GM03348 (cell line): Measurements from ENCODE around the gene DOCK8.
"Not testable (repeated sequence)": the region's sequence is repeated elsewhere in the genome, so short reads cannot be mapped to it uniquely, and the experiment has no call there.

Experiments
- DNase-seq: peaks from one replicate; pipeline ENCODE4 v3.0.0; 2012; ENCODE audit warnings: low spot score

The DOCK8 gene

DNA sequence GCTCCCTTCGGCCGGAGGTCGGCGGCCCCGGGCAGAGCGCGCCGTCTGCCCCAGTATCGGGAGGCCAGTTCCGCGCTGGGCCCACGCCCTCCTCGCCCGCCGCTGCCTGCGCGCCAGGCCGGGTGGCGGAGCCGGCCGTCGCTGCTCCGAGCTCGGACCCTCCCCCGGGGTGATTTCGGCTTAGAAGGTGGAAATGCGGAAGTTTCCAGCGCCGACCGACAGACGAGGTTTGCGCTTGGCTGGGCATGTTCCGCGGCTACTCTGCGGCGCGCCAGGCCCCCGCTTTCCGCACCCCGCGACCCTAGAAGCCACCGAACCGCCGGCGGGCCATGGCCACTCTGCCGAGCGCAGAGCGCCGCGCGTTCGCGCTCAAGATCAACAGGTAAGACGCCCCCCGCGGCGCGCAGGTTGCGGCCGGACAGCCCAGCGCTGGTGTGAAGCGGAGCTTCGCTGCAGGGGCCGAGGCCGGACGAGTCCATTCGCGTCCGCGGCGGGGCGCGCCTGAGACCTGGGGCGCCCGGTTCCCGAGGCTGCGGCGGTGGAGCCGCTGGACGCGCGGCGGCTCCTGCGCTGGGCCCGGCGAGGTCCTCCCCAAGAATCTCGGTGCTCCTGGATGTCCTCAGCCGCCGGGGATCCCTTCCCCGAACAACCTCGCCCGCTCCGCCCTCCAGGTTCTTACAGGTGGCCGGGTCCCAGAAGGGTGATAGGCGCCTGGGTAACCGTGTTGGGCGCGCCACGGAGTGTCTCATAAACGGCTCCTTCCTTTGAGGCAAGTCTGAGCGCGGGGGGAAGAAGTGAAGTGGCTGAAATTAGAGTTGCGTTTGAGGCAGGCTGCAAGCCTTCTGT is at the start of gene DOCK8:
Gene DOCK8, plus strand, starts transcription at position 218 of the 846 bp plus-strand sequence. Its CDS starts 112 bp downstream, at position 330.
- peak; percentile 32 for DNase-seq

DNA sequence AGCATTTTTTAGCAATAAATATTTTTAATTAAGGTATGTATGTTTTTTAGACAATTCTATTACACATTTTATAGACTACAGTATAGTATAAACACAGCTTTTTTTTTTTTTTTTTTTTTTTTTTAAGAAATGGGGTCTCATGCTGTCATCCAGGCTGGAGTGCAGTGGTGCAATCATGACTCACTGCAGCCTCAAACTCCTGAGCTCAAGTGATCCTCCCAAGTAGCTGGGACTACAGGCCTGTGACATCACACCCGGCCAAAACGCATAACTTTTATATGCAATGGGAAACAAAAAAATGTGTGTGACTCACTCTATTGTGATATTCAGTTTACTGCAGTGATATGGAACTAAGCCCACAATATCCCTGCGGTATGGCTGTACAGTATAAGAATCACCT is 44.9 kb upstream of the DOCK8 start:
- not testable (repeated sequence) for DNase-seq

DNA sequence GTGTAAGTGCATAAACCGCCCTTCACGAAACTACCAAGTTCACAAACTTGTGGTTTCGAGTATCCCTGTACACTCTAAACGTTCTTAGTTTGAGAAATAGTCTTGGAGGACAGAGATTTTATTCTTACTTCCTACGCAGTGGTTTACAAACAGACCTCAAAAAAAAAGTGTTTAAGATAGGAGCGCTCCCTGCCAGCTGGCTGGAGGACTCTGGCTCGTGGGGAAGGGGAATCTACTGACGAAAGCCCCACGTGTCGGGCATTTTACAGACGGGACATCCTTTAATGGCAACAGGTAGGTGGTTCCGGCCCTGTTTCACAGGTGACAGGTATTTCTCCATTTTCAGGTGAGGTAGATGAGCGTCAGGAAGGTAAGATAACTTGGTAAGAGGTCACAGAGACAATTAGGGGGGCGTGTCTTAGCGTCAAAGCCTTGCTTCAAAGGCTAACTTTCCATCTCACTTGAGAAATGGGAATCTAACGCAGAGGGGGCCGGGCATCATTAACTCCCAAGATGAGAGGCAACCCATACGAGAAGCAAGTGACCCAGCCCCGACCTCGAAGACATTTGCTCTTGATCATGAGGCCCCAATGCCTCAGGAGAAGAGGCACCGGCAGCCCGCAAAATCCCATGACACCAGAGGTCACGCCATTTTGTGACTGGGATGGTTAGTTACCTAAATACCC is 36.4 kb upstream of the DOCK8 start:
- not testable (repeated sequence) for DNase-seq

DNA sequence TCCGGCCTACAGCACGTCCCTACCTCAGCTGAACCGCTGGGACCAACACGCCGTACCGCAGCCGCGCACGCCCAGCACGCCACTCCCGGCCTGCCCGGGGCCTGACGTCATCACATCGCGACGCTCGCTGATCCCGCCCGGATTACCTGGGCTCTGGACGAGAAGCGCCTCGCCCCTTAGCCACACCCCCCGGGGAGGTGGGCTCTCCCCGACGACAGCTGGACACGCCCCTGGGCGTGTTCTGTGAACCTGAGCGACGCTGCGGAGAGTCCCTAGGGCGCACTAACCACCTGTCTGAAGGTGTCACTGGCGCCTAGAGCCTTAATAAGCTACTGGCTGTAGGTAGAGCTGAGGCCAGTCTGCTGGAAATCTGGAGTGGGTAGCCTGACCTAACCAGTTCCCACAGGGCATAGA is 35.7 kb upstream of the DOCK8 start, which contains the start of gene ZNG1A:
Gene ZNG1A, minus strand, starts transcription at position 87 of the 414 bp plus-strand sequence. CDS start 87 bp downstream, outside the sequence.
- DNase-seq: not testable (repeated sequence)

DNA sequence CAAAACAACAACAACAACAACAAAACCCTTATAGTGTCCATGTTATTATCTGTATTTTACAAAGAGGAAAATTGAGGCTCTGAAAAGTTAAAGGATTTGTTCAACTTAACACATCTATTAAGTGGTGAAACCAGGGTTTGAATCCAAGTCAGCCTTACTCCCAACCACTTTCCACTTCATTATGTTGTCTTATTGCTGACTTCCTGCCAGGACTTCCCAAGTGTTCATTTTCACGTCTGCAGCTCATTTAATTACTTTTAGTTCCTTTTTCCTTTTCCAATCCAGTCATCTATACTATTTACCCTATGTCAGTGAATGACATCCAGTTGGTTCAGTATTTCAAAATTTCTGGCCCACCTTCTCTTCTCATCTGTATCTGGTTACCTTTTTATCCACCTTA is 15.1 kb upstream of the DOCK8 start:
- not testable (repeated sequence) for DNase-seq

DNA sequence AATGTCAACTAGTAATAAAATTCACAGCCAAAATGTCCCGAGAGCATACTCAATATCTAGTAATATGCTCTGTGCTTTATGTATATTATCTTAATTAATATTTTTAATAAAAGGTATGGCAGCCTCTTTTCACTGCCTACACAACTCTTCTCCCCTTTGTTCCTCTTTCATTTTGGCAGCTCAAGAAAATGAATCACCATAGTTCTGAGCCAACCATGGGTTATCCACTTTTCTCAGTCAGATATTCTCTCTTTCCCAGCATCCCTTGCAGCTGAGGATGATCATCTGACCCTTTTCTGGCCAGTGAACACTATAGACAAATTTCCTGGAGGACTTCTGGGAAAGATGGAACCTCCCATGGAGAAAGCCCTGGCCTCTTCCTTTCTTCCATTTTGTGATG is 8.2 kb upstream of the DOCK8 start:
- no peak for DNase-seq

DNA sequence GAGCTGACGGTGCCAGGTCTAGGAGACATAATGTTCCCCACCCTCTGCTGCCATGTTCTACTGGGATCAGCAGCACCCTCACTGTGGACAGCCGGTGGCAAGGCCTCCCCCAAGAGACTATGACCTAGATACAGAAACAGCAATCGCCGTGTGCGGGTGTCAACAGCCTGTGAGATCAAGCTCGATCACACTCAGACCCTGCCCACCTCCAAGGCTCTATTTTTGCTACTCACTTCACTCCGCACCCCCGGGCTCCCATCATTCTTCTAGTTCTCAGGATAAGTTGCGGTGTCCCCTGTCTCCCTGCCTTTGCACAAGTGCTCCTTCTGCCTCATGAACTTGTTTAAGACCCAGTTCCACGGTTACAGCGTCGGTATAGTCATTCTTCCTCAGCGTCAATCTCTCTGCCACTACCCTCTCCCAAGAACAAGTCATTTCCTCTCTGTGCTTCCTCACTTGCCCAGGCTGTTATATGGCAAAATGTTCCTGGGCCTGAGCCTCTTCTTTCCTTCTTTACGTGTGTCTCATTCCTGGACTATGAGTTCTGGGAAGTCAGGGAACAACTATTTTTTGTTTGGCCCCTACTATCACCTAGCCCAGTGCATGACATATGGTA is 5.4 kb upstream of the DOCK8 start:
- DNase-seq: no peak

DNA sequence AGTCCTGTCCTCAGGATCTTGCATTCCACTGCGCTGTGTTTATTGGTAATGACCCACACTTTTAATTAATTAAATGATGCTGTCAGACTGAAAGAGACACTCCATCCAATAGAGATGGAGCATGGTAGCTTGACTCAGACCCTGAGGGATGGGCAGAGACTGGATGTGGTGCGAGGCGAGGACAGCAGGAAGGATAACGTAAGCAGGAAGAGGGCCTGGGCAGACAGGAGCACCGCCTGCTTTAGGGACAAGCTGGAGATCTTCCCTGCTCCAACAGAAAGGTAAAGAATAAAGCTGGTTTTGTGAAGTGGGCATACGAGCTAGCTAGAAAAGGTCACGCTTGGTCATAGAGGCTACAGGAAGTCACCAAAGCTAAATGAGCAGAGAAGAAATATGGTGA is 3.6 kb upstream of the DOCK8 start:
- no peak for DNase-seq

DNA sequence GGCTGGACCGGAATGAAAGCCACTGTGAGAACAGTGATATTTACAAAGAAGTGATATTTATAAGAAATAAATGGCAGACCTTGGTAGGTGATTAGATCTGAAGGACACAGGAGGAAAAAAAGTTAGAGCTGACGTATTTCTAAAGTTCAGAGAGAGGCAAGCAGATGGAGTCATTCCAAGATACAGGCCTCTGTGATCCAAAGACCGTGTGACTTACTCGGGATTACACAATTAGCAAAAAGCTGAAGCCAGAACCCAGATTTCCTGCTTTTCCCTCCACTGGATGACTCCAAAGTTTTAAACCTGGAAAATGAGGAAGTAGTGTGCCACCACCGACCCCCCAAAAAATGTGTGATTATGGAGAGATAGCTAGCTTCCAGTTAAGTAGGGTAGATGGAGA is 3.1 kb upstream of the DOCK8 start:
- no peak for DNase-seq

DNA sequence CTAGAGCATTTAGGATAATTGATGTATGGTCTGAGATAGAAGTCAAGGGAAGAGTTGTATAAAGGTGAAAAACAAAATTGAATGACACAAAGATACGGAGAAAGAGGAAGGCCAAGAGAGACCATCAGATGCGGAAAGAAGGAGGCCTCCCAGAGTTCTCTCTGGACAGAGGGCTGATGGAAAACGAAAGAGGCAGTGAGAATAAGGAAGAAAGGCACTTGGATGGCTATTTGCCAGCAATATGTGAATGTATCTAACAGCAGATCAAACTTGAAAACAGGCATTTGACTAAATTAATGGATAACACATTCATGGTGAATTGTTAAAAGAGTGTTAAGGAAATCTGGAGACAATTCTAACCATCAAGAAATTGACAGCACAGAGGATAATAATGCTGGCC is 2.4 kb upstream of the DOCK8 start:
- DNase-seq: no peak

DNA sequence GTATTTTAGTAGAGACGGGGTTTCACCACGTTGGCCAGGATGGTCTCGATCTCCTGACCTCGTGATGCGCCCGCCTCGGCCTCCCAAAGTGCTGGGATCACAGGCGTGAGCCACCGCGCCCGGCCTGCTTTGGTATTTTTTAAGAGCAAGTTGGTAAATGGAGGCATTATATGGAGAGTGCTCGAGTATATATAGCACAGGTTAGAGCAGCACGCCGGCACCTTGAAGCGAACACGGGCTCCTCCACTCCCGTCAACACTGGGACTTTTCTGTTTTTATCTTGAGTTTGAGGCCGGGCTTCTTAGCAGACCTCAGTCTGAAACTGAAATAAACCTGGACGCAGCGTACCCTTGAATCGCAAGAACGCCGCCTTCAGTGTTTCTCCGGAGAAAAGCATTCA is 764 bp upstream of the DOCK8 start:
- not testable (repeated sequence) for DNase-seq

DNA sequence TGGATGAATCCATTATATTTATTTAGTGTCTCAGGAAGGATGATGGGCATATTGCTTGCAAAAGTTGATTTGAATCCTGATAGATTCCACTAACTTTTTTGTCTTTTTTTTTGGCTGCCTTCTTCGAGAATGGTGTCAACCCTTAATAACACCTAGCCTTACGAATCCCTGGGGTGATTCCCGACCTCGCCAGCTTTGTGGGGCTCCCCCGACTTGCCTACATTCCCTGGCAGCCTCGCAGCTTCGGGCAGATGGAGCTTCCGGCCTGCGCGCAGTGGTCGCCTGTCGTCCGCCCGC is 366 bp upstream of the DOCK8 start:
- DNase-seq: no peak

DNA sequence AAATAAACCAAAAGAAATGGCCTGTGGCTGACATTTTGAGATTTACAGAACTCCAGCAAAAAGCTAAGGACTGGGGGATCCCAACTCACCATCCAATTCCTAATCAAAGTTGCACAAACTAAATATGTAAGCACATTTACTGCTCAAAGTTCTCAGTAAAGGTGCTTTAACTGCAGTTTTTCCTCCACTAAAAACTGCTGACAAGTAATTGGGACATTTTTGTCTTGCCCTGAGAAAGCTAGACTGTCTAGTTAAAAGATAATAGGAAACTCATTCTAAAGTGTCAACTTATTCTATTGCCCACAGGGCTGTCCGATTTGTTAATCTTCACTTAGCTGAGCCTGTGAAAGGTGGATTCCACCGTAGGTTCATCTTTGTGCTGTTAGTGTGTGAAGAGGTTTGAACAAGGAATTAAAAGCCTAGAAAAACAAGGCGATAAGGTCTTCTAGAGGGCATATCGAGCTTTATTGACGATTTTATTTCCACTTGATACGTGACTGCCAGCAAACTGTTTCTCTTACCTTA is 1.0 kb downstream of the DOCK8 start:
- DNase-seq: no peak

DNA sequence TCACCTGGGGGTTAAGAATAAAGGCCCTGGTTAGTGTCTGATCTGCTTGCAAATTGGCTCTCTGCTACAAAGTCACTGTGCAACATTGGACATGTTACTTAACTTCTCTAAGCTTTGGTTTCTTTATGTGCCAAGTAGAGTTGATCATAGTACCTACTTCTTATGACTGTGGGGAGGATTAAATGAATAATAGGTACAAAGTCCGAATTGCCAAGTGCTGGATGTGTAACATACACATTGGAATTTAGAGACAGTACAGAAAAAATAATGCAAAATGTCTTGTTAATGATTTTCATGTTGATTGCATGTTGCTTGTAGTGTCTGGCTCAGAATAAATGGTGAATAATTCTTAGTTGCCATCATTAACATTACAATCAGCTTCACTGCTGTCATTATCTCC is 2.2 kb downstream of the DOCK8 start:
- DNase-seq: no peak

DNA sequence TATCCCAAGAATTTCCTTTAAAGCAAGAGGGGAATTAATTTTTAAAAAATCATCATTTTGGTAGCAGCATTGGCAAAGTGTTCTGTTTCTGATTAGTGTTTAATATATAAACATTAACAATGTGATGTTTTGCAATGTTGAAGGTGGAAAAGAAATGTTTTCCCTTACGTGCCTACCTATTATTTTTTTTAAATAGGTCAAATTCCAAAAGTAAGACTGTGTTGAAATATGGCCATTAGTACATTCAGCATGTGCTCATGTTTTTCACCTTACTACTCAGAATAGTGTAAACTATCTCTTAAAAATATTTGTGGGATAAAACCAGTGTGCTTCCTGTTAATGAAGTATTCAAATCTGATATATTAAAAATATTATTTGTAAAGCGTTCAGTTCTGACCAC is 3.3 kb downstream of the DOCK8 start:
- no peak for DNase-seq

DNA sequence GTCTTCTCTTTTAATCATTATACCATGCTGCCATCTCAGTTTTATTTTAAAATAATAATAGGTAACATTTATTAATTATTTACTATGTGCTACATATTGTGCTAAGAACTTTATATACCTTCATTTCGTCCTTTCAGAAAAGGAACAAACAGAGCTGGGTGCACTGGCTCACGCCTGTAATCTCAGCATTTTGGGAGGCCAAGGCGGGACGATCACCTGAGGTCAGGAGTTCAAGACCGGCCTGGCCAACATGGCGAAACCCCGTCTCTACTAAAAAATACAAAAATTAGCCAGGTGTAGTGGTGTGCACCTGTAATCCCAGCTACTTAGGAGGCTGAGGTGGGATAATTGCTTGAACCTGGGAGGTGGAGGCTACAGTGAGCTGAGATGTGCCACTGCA is 4.4 kb downstream of the DOCK8 start:
- not testable (repeated sequence) for DNase-seq

DNA sequence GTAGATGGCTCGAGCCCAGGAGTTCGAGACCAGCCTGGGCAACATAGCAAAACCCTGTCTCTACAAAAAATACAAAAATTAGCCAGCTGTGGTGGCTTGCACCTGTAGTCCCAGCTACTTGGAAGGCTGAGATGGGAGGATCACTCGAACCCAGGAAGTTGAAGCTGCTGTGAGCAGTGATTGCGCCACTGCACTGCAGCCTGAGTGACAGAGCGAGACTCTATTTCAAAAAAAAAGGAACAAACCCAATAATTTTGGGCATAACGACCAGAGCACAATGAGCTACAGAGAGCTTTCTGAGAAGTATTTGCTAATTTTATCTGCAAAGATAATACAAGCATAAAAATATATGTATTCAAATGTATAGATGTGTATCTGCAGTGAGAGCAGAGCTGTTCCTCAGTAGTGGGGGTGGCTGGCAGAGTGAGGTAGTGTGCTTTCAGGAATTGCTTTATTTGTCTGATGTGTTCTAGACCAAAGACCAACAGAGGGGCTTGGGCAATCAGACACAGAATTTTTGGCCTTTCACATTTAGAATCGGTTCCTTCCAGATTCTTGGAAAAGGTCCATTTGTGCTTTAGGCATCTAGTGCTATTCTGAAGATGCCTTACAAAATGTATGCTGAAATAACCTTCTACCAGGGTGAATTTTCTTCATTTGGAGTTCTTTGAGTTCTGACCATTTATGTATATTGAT is 5.2 kb downstream of the DOCK8 start:
- DNase-seq: no peak

DNA sequence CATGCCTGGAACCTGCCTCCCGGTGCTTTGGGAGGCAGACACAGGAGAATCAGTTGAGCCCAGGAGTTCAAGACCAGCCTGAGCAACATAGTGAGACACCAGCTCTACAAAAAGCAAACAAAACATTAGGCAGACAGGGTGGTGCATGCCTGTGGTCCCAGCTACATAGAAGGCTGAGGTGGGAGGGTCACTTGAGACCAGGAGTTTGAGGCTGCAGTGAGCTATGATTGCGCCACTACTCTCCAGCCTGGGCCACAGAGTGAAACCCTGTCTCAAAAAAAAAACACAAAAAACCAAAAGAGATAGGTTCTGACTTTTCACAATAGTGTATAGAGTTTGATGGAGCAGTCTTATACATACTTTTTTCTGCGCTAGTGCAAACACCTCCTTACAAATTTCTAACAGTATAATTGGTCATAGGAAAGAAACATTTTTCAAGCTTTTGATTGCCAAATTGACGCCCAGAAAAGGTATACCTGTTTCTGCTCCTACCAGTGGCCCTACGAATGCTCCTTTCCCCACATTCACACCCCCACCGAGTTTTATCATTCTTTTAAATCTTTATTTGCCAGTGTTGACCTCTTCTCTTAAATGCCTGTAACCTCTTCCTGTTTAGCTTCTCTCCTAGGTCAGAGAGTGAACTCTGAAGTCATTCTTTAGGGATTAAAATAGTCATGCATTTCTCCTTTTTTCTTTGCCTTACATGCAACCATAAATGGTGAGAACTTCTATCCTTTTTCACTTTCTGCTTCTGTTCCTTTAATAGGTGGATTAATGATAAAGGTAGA is 7.5 kb downstream of the DOCK8 start:
- no peak for DNase-seq

DNA sequence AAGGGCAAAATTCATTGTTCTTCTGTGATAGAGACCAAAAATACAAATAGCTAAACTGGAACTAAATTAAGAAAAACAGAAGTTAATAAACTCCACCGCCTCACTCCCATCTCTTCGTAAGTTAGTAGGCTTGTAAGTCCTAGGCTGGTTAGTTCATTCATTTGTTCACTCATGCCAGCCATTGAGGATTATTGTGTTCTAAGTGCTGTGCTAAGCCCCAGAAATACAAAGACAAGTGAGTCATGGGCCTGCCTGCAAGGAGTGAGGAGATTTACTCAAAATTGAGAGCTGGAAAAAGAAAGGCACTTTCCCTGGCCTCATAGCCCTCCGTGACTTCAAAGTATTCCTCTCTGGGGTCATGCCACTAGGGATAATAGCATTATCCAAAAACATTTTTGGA is 8.5 kb downstream of the DOCK8 start:
- no peak for DNase-seq

DNA sequence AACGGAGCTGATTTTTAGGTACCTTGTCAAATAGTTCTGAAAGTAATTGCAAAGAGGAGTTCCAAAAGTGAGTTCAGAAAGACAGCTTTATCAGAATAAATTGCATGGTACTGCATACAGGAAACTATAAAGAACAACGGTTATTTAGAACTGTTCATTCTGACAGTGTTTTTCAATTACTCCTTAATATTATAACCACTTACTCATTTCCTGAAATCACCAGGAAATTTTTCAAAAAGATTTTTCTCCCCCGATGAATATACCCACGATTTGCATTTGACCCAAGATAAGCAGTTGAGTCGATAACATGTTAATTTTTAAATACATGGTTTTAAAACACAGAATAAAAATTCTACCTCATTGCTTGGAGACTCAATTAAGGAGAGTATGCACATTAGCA is 9.4 kb downstream of the DOCK8 start:
- DNase-seq: no peak
